NCI-H2227 (cell line): ENCODE measurements around the gene ATF6B.
A peak's percentile ranks its signal among the peaks of the same experiment; 100 is the strongest.
"Not testable (repeated sequence)": the region's sequence is repeated elsewhere in the genome, so short reads cannot be mapped to it uniquely, and the experiment has no call there.

ENCODE experiments used
- DNase-seq: peaks from one replicate; lab custom pipeline; 2025; ENCODE audit not compliant: unreplicated experiment; lab: John Stamatoyannopoulos, UW

Gene ATF6B

GRCh38 chr6:32108727-32109113, 19.3 kb downstream of the ATF6B start:
- no peak for DNase-seq

- peak; percentile 40 for DNase-seq
Observed at GRCh38 chr6:32108094-32108627, 19.9 kb downstream of the ATF6B start.

- DNase-seq, result no peak
Observed at GRCh38 chr6:32107406-32107805, 20.6 kb downstream of the ATF6B start.

GRCh38 chr6:32105433-32105832, 22.6 kb downstream of the ATF6B start:
- DNase-seq, result no peak

- DNase-seq, result no peak
Observed at GRCh38 chr6:32102255-32102654, 25.8 kb downstream of the ATF6B start.

- not testable (repeated sequence) for DNase-seq
Observed at GRCh38 chr6:32100251-32100650, 27.8 kb downstream of the ATF6B start.

- no peak for DNase-seq
Observed at GRCh38 chr6:32097364-32097763, 30.7 kb downstream of the ATF6B start.

GRCh38 chr6:32096394-32097258, 31.4 kb downstream of the ATF6B start:
- DNase-seq, result peak; percentile 16

- DNase-seq, result no peak
Observed at GRCh38 chr6:32096087-32096393, 32.0 kb downstream of the ATF6B start.

GRCh38 chr6:32095338-32096086, 32.5 kb downstream of the ATF6B start:
- no peak for DNase-seq

- no peak for DNase-seq
Observed at GRCh38 chr6:32092760-32093497, 35.1 kb downstream of the ATF6B start.

- no peak for DNase-seq
Observed at GRCh38 chr6:32089082-32089828, 38.8 kb downstream of the ATF6B start.

- DNase-seq, result no peak
Observed at GRCh38 chr6:32088487-32089049, 39.5 kb downstream of the ATF6B start.

- DNase-seq, result no peak
Observed at GRCh38 chr6:32087574-32088486, 40.2 kb downstream of the ATF6B start.

- no peak for DNase-seq
Observed at GRCh38 chr6:32086661-32087573, 41.1 kb downstream of the ATF6B start.

- DNase-seq, result no peak
Observed at GRCh38 chr6:32085759-32086459, 42.1 kb downstream of the ATF6B start.

GRCh38 chr6:32084780-32085179, 43.3 kb downstream of the ATF6B start:
- DNase-seq, result no peak
